SK-N-MC (cell line): ENCODE measurements around the gene PVALB.

Source experiments
- EZH2 ChIP-seq: fragments of 200-600 bp; sonication (generic); IDR thresholded peaks from one replicate; pipeline ENCODE4 v1.6.1; 2017; ENCODE audit warnings: antibody characterized with exemption
- FOXP2 ChIP-seq: optimal IDR thresholded peaks from 2 replicates; pipeline ENCODE3; 2011; ENCODE audit warnings: mild to moderate bottlenecking, moderate library complexity; ENCODE audit not compliant: insufficient read depth; ENCODE audit errors: extremely low read length, control extremely low read depth
- POLR2AphosphoS5 ChIP-seq: IDR thresholded peaks from 2 replicates; pipeline ENCODE4 v1.6.1; 2012; ENCODE audit warnings: mild to moderate bottlenecking, low read depth, low read length, borderline replicate concordance

- TF ChIP-seq POLR2AphosphoS5 (no peak), EZH2 (no peak), FOXP2 (no peak)
Measured at GRCh38 chr22:36864454-36865215, 47.8 kb upstream of the PVALB start.
